MCF 10A (cell line): ENCODE data around the gene PCDHB11. TPM values are rescaled to one million over a fixed set of nuclear protein-coding genes. Genes with fewer than 3 reads are reported as not detected.
A peak's percentile ranks its signal among the peaks of the same experiment; 100 is the strongest.
"Not testable (repeated sequence)": the region's sequence is repeated elsewhere in the genome, so short reads cannot be mapped to it uniquely, and the experiment has no call there.

Source experiments
- BruUV-seq: library from RNA; stranded (reverse); fragments of 400-500 nt; replicated peaks from 2 replicates; lab custom pipeline; 2021; lab: Mats Ljungman, UMichigan
- CTCF ChIA-PET: fragments of 300-600 bp; sonication (Branson Sonifier 250); formaldehyde crosslinking; extraction: SDS; loops from one replicate; lab custom pipeline; 2021; ENCODE audit warnings: antibody characterized with exemption, inconsistent platforms; lab: Yijun Ruan, JAX
- POLR2A ChIA-PET: fragments of 300-600, 350-650 bp; sonication (Branson Sonifier 250); formaldehyde crosslinking; extraction: SDS; loops from one replicate; lab custom pipeline; 2020; ENCODE audit warnings: antibody characterized with exemption, inconsistent platforms; lab: Yijun Ruan, JAX
- DNase-seq: peaks from one replicate; pipeline ENCODE4 v3.0.0-alpha.2; 2018; ENCODE audit not compliant: unreplicated experiment
- H3K27ac Mint-ChIP-seq: one replicate; pipeline ENCODE4 v1.8.0; 2022; ENCODE audit warnings: mild to moderate bottlenecking, low read depth, mixed read lengths; ENCODE audit not compliant: unreplicated experiment
- H3K27me3 Mint-ChIP-seq: one replicate; pipeline ENCODE4 v1.8.0; 2022; ENCODE audit warnings: mixed read lengths; ENCODE audit not compliant: insufficient read depth, unreplicated experiment
- H3K36me3 Mint-ChIP-seq: one replicate; pipeline ENCODE4 v1.8.0; 2022; ENCODE audit warnings: mild to moderate bottlenecking, moderate library complexity, mixed read lengths; ENCODE audit not compliant: insufficient read depth, unreplicated experiment
- H3K4me1 Mint-ChIP-seq: one replicate; pipeline ENCODE4 v1.8.0; 2022; ENCODE audit warnings: mixed read lengths; ENCODE audit not compliant: insufficient read depth, unreplicated experiment
- H3K4me3 Mint-ChIP-seq: one replicate; pipeline ENCODE4 v1.8.0; 2022; ENCODE audit warnings: mild to moderate bottlenecking, moderate library complexity, mixed read lengths; ENCODE audit not compliant: unreplicated experiment
- H3K9me3 Mint-ChIP-seq: one replicate; pipeline ENCODE4 v1.8.0; 2022; ENCODE audit warnings: mixed read lengths; ENCODE audit not compliant: unreplicated experiment
- intact Hi-C: fragments of 100-400 bp; cut with micrococcal nuclease; formaldehyde crosslinking; loops from 2 replicates; pipeline ENCODE4 v1.14.1; 2022
- total RNA-seq: library from RNA; stranded (reverse); gene quantifications from 2 replicates; pipeline ENCODE4 v1.2.3, GENCODE V29; 2022
- TF ChIP-seq, protein P1 (sequence below): fragments of 200-600 bp; IDR thresholded peaks from one replicate; pipeline ENCODE4 v1.8.0; 2022; ENCODE audit warnings: antibody characterized with exemption, mild to moderate bottlenecking; ENCODE audit not compliant: unreplicated experiment

PCDHB11 gene
- total RNA-seq, 1 experiment from 2014 or later = 0.75 TPM

DNA sequence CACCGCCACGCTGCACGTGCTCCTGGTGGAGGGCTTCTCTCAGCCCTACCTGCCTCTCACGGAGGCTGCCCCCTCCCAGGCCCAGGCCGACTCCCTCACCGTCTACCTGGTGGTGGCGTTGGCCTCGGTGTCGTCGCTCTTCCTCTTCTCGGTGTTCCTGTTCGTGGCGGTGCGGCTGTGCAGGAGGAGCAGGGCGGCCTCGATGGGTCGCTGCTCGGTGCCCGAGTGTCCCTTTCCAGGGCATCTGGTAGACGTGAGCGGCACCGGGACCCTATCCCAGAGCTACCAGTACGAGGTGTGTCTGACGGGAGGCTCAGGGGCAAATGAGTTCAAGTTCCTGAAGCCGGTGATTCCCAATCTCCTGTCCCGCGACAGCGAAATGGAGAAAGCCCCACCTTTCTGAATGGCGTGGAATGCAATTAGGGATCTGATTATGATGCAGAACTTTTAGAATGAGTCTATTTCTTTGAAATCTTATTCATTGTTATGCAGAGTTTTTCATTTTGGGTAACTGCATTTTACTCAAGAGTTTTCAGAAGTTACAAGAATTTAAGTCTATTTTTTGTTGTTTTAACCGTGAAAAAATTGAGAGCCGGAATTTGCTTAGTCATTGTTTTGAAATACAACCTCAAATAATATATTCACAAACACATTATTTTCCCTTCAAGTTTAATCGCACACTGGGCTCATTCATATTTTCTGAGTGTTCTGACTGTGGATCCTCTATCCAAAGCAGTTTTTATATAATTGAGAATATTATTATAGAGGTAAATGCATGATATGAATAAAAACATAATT, 37.3 kb downstream of the PCDHB11 start:
- Mint-ChIP-seq H3K27ac (no peak overlapping the region), H3K27me3 (no peaks in the 10 kb centered on the region), H3K4me1 (no peaks in the 10 kb centered on the region), H3K36me3 (peaks cover 28% of the 10 kb centered on the region), H3K9me3 (peaks cover 40% of the 10 kb centered on the region), H3K4me3 (no peak overlapping the region)
- BruUV-seq = no TSS peak
- DNase-seq = no peak
- intact Hi-C loops = no loop called here
- CTCF ChIA-PET = interaction anchor here (0.7 kb wide), 1 partner anchor 320 kb away, joined by 3 read pairs; no protein-coding TSS in a partner anchor
- TF ChIP-seq, protein P1, sequence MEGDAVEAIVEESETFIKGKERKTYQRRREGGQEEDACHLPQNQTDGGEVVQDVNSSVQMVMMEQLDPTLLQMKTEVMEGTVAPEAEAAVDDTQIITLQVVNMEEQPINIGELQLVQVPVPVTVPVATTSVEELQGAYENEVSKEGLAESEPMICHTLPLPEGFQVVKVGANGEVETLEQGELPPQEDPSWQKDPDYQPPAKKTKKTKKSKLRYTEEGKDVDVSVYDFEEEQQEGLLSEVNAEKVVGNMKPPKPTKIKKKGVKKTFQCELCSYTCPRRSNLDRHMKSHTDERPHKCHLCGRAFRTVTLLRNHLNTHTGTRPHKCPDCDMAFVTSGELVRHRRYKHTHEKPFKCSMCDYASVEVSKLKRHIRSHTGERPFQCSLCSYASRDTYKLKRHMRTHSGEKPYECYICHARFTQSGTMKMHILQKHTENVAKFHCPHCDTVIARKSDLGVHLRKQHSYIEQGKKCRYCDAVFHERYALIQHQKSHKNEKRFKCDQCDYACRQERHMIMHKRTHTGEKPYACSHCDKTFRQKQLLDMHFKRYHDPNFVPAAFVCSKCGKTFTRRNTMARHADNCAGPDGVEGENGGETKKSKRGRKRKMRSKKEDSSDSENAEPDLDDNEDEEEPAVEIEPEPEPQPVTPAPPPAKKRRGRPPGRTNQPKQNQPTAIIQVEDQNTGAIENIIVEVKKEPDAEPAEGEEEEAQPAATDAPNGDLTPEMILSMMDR = no peak
- POLR2A ChIA-PET = no interaction called here

DNA sequence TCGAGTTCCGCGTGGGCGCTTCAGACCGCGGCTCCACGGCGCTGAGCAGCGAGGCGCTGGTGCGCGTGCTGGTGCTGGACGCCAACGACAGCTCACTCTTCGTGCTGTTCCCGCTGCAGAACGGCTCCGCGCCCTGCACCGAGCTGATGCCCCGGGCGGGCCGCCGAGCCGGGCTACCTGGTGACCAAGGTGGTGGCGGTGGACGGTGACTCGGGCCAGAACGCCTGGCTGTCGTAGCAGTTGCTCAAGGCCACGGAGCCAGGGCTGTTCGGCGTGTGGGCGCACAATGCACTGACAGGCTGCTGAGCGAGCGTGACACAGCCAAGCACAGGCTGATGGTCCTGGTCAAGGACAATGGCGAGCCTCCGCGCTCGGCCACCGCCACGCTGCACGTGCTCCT, 42.1 kb downstream of the PCDHB11 start:
- intact Hi-C loops = no loop called here
- H3K27me3 Mint-ChIP-seq = no peaks in the 10 kb centered on the region
- no peak for DNase-seq
- no peaks in the 10 kb centered on the region for H3K4me1 Mint-ChIP-seq
- CTCF ChIA-PET = interaction anchor here (0.8 kb wide), 1 partner anchor 79 kb away, joined by 3 read pairs; no protein-coding TSS in a partner anchor
- H3K9me3 Mint-ChIP-seq = peaks cover 59% of the 10 kb centered on the region
- POLR2A ChIA-PET = no interaction called here
- peaks cover 33% of the 10 kb centered on the region for H3K36me3 Mint-ChIP-seq
- TF ChIP-seq, protein P1 = no peak
- H3K4me3 Mint-ChIP-seq = no peak overlapping the region
- no peak overlapping the region for H3K27ac Mint-ChIP-seq
- BruUV-seq = no TSS peak

DNA sequence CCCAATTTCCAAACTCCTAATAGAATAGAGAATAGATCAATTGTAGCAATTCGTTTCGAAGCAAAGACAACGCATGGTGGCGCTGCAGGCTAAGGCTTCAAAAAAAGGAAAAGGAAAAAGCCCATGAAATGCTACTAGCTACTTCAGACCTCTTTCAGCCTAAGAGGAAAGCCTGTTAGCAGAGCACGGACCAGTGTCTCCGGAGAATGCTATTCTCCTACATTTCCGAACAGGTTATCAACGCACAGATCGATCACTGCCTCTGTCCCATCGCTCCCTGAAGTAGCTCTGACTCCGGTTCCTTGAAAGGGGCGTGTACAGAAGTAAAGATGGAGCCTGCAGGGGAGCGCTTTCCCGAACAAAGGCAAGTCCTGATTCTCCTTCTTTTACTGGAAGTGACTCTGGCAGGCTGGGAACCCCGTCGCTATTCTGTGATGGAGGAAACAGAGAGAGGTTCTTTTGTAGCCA, 45.9 kb downstream of the PCDHB11 start, which contains the start of gene PCDHB15:
Gene PCDHB15, plus strand, starts transcription at position 146 of the 468 bp plus-strand sequence. Its CDS starts 184 bp downstream, at position 330.
- peak; percentile 14 for DNase-seq
- Mint-ChIP-seq H3K27ac (no peak within 1 kb of the TSS), H3K27me3 (no peaks in the 10 kb centered on the region), H3K36me3 (peaks cover 27% of the 10 kb centered on the region), H3K4me3 (no peak within 1 kb of the TSS), H3K9me3 (peaks cover 57% of the 10 kb centered on the region), H3K4me1 (no peaks in the 10 kb centered on the region)
- CTCF ChIA-PET = interaction anchor here (0.7 to 1.5 kb wide), 4 partner anchors 22 to 278 kb away, joined by 3 to 6 read pairs (median 3); partner anchors contain the start of genes PCDHB14 and TAF7
- intact Hi-C loops = no loop called here
- POLR2A ChIA-PET = interaction anchor here (0.9 kb wide), 1 partner anchor 75 kb away, joined by 3 read pairs; no protein-coding TSS in a partner anchor
- TSS peak; percentile 42 for BruUV-seq
- TF ChIP-seq, protein P1 = peak; percentile 14

DNA sequence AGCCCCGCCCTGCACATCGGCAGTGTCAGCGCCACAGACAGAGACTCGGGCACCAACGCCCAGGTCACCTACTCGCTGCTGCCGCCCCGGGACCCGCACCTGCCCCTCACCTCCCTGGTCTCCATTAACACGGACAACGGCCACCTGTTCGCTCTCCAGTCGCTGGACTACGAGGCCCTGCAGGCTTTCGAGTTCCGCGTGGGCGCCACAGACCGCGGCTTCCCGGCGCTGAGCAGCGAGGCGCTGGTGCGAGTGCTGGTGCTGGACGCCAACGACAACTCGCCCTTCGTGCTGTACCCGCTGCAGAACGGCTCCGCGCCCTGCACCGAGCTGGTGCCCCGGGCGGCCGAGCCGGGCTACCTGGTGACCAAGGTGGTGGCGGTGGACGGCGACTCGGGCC, 47.5 kb downstream of the PCDHB11 start:
- POLR2A ChIA-PET, H3K27ac Mint-ChIP-seq, H3K4me1 Mint-ChIP-seq, DNase-seq, H3K27me3 Mint-ChIP-seq, intact Hi-C loops, H3K4me3 Mint-ChIP-seq, BruUV-seq: not testable (repeated sequence)
- H3K36me3 Mint-ChIP-seq = peaks cover 18% of the 10 kb centered on the region
- H3K9me3 Mint-ChIP-seq = peaks cover 56% of the 10 kb centered on the region
- CTCF ChIA-PET = interaction anchor here (0.6 kb wide), 1 partner anchor 312 kb away, joined by 3 read pairs; no protein-coding TSS in a partner anchor

DNA sequence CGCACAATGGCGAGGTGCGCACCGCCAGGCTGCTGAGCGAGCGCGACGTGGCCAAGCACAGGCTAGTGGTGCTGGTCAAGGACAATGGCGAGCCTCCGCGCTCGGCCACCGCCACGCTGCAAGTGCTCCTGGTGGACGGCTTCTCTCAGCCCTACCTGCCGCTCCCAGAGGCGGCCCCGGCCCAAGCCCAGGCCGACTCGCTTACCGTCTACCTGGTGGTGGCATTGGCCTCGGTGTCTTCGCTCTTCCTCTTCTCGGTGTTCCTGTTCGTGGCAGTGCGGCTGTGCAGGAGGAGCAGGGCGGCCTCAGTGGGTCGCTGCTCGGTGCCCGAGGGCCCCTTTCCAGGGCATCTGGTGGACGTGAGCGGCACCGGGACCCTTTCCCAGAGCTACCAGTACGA, 48.0 kb downstream of the PCDHB11 start:
- H3K27ac Mint-ChIP-seq, H3K4me1 Mint-ChIP-seq, H3K4me3 Mint-ChIP-seq, BruUV-seq, POLR2A ChIA-PET, DNase-seq, H3K27me3 Mint-ChIP-seq, intact Hi-C loops: not testable (repeated sequence)
- CTCF ChIA-PET = interaction anchor here (1.0 to 1.3 kb wide), 2 partner anchors 24 to 277 kb away, joined by 3 read pairs; partner anchors contain the start of gene PCDHB14
- Mint-ChIP-seq H3K36me3 (peaks cover 16% of the 10 kb centered on the region), H3K9me3 (peaks cover 52% of the 10 kb centered on the region)
